ENCODE data around the gene KDM4B.

Gene KDM4B

GRCh38 chr19:5065663-5066093 lies 96.8 kb downstream of the KDM4B start:
- ChIA-PET CTCF (no interaction called here), POLR2A (no interaction called here)
- WGBS (ENCODE audit: insufficient coverage): 95% methylated on average over 24 of the region's 24 CpGs
- Histone ChIP-seq H3K4me1 (ENCODE audit: control extremely low read depth in 1 of 4, control insufficient read depth in 4 of 4, insufficient read depth in 4 of 4, low read length in 3 of 4) (no peaks in the 10 kb centered on the region), H3K36me3 (ENCODE audit: control insufficient read depth in 4 of 4, insufficient read depth in 4 of 4, low read length in 3 of 4) (peaks cover 0 to 37% (median 15%) of the 10 kb centered on the region in 4 experiments), H3K4me3 (ENCODE audit: control insufficient read depth in 1 of 7, extremely low read depth in 1 of 7, insufficient read depth in 4 of 7, low read depth in 2 of 7, low read length in 6 of 7) (no peak overlapping the region), H3K27ac (ENCODE audit: insufficient read depth in 1 of 2, low read depth in 1 of 2, low read length in 2 of 2, poor library complexity in 1 of 2, severe bottlenecking in 2 of 2) (no peak overlapping the region), H3K9me3 (ENCODE audit: control extremely low read depth in 1 of 5, control insufficient read depth in 4 of 5, insufficient read depth in 2 of 5, low read depth in 1 of 5, low read length in 4 of 5) (peaks cover 0 to 14% (median 12%) of the 10 kb centered on the region in 5 experiments), H3K27me3 (replicated peaks in 2 of 5; ENCODE audit: control insufficient read depth in 4 of 5, insufficient read depth in 5 of 5, low read length in 4 of 5) (no peaks in the 10 kb centered on the region)
- no peak for DNase-seq

- ChIA-PET POLR2A (interaction anchor here (0.6 kb wide), 1 partner anchor 126 kb away, joined by 4 read pairs; no protein-coding TSS in a partner anchor), CTCF (interaction anchor here (0.7 kb wide), 1 partner anchor 87 kb away, joined by 3 read pairs; no protein-coding TSS in a partner anchor)
- DNase-seq: no peak
- Histone ChIP-seq H3K9me3 (ENCODE audit: control extremely low read depth in 1 of 5, control insufficient read depth in 4 of 5, insufficient read depth in 2 of 5, low read depth in 1 of 5, low read length in 4 of 5) (peaks cover 0 to 13% (median 10%) of the 10 kb centered on the region in 5 experiments), H3K4me3 (ENCODE audit: control insufficient read depth in 1 of 7, extremely low read depth in 1 of 7, insufficient read depth in 4 of 7, low read depth in 2 of 7, low read length in 6 of 7) (no peak overlapping the region), H3K36me3 (ENCODE audit: control insufficient read depth in 4 of 4, insufficient read depth in 4 of 4, low read length in 3 of 4) (peaks cover 0 to 30% (median 13%) of the 10 kb centered on the region in 4 experiments), H3K27me3 (replicated peaks in 2 of 5; ENCODE audit: control insufficient read depth in 4 of 5, insufficient read depth in 5 of 5, low read length in 4 of 5) (no peaks in the 10 kb centered on the region), H3K4me1 (ENCODE audit: control extremely low read depth in 1 of 4, control insufficient read depth in 4 of 4, insufficient read depth in 4 of 4, low read length in 3 of 4) (no peaks in the 10 kb centered on the region), H3K27ac (ENCODE audit: insufficient read depth in 1 of 2, low read depth in 1 of 2, low read length in 2 of 2, poor library complexity in 1 of 2, severe bottlenecking in 2 of 2) (no peak overlapping the region)
- 97% methylated on average over 13 of the region's 14 CpGs for WGBS (ENCODE audit: insufficient coverage)
These were observed 97.9 kb downstream of the KDM4B start for GRCh38 chr19:5066768-5067167.

- Histone ChIP-seq H3K27me3 (replicated peaks in 2 of 5; ENCODE audit: control insufficient read depth in 4 of 5, insufficient read depth in 5 of 5, low read length in 4 of 5) (no peaks in the 10 kb centered on the region), H3K9me3 (ENCODE audit: control extremely low read depth in 1 of 5, control insufficient read depth in 4 of 5, insufficient read depth in 2 of 5, low read depth in 1 of 5, low read length in 4 of 5) (peaks cover 0 to 5% (median 3%) of the 10 kb centered on the region in 5 experiments), H3K4me3 (ENCODE audit: control insufficient read depth in 1 of 7, extremely low read depth in 1 of 7, insufficient read depth in 4 of 7, low read depth in 2 of 7, low read length in 6 of 7) (no peak overlapping the region), H3K4me1 (ENCODE audit: control extremely low read depth in 1 of 4, control insufficient read depth in 4 of 4, insufficient read depth in 4 of 4, low read length in 3 of 4) (peaks cover 0 to under 1% (median 0%) of the 10 kb centered on the region in 4 experiments), H3K36me3 (ENCODE audit: control insufficient read depth in 4 of 4, insufficient read depth in 4 of 4, low read length in 3 of 4) (peaks cover 0 to 21% (median 11%) of the 10 kb centered on the region in 4 experiments), H3K27ac (ENCODE audit: insufficient read depth in 1 of 2, low read depth in 1 of 2, low read length in 2 of 2, poor library complexity in 1 of 2, severe bottlenecking in 2 of 2) (no peak overlapping the region)
- no peak for DNase-seq
- CTCF ChIA-PET: no interaction called here
- POLR2A ChIA-PET: interaction anchor here (0.6 kb wide), 1 partner anchor 115 kb away, joined by 3 read pairs; no protein-coding TSS in a partner anchor
- 98% methylated on average over 11 of the region's 12 CpGs for WGBS (ENCODE audit: insufficient coverage)
These were observed 98.8 kb downstream of the KDM4B start for GRCh38 chr19:5067678-5068077.

GRCh38 chr19:5068233-5069072 lies 99.5 kb downstream of the KDM4B start:
- peaks cover 0 to 17% (median 7%) of the 10 kb centered on the region in 4 experiments for H3K36me3 ChIP-seq (ENCODE audit: control insufficient read depth in 4 of 4, insufficient read depth in 4 of 4, low read length in 3 of 4)
- CTCF ChIA-PET: no interaction called here
- POLR2A ChIA-PET: no interaction called here
- no peaks in the 10 kb centered on the region for H3K9me3 ChIP-seq (ENCODE audit: control extremely low read depth in 1 of 5, control insufficient read depth in 4 of 5, insufficient read depth in 2 of 5, low read depth in 1 of 5, low read length in 4 of 5)
- H3K27ac ChIP-seq (ENCODE audit: insufficient read depth in 1 of 2, low read depth in 1 of 2, low read length in 2 of 2, poor library complexity in 1 of 2, severe bottlenecking in 2 of 2): no peak overlapping the region
- WGBS (ENCODE audit: insufficient coverage): 97% methylated on average over 35 of the region's 39 CpGs
- H3K27me3 ChIP-seq (replicated peaks in 2 of 5; ENCODE audit: control insufficient read depth in 4 of 5, insufficient read depth in 5 of 5, low read length in 4 of 5): no peaks in the 10 kb centered on the region
- H3K4me3 ChIP-seq (ENCODE audit: control insufficient read depth in 1 of 7, extremely low read depth in 1 of 7, insufficient read depth in 4 of 7, low read depth in 2 of 7, low read length in 6 of 7): no peak overlapping the region
- DNase-seq: no peak
- peaks cover 0 to 8% (median 3%) of the 10 kb centered on the region in 4 experiments for H3K4me1 ChIP-seq (ENCODE audit: control extremely low read depth in 1 of 4, control insufficient read depth in 4 of 4, insufficient read depth in 4 of 4, low read length in 3 of 4)

- CTCF ChIA-PET: interaction anchor here (0.8 kb wide), 1 partner anchor 9 kb away, joined by 3 read pairs; no protein-coding TSS in a partner anchor
- POLR2A ChIA-PET: no interaction called here
- no peak overlapping the region for H3K27ac ChIP-seq (ENCODE audit: insufficient read depth in 1 of 2, low read depth in 1 of 2, low read length in 2 of 2, poor library complexity in 1 of 2, severe bottlenecking in 2 of 2)
- WGBS (ENCODE audit: insufficient coverage): over 99% methylated on average over 9 of the region's 17 CpGs
- no peaks in the 10 kb centered on the region for H3K9me3 ChIP-seq (ENCODE audit: control extremely low read depth in 1 of 5, control insufficient read depth in 4 of 5, insufficient read depth in 2 of 5, low read depth in 1 of 5, low read length in 4 of 5)
- no peak for DNase-seq
- no peak overlapping the region for H3K4me3 ChIP-seq (ENCODE audit: control insufficient read depth in 1 of 7, extremely low read depth in 1 of 7, insufficient read depth in 4 of 7, low read depth in 2 of 7, low read length in 6 of 7)
- peaks cover 0 to 6% (median 4%) of the 10 kb centered on the region in 4 experiments for H3K36me3 ChIP-seq (ENCODE audit: control insufficient read depth in 4 of 4, insufficient read depth in 4 of 4, low read length in 3 of 4)
- peaks cover 0 to 27% (median 22%) of the 10 kb centered on the region in 4 experiments for H3K4me1 ChIP-seq (ENCODE audit: control extremely low read depth in 1 of 4, control insufficient read depth in 4 of 4, insufficient read depth in 4 of 4, low read length in 3 of 4)
- no peaks in the 10 kb centered on the region for H3K27me3 ChIP-seq (replicated peaks in 2 of 5; ENCODE audit: control insufficient read depth in 4 of 5, insufficient read depth in 5 of 5, low read length in 4 of 5)
These were observed 101.4 kb downstream of the KDM4B start for GRCh38 chr19:5070331-5070730.

- 96% methylated on average over 12 of the region's 19 CpGs for WGBS (ENCODE audit: insufficient coverage)
- DNase-seq: no peak
- H3K27me3 ChIP-seq (replicated peaks in 2 of 5; ENCODE audit: control insufficient read depth in 4 of 5, insufficient read depth in 5 of 5, low read length in 4 of 5): no peaks in the 10 kb centered on the region
- H3K4me1 ChIP-seq (ENCODE audit: control extremely low read depth in 1 of 4, control insufficient read depth in 4 of 4, insufficient read depth in 4 of 4, low read length in 3 of 4): peaks cover 0 to 33% (median 27%) of the 10 kb centered on the region in 4 experiments
- H3K9me3 ChIP-seq (ENCODE audit: control extremely low read depth in 1 of 5, control insufficient read depth in 4 of 5, insufficient read depth in 2 of 5, low read depth in 1 of 5, low read length in 4 of 5): no peaks in the 10 kb centered on the region
- peaks cover 0 to 6% (median 3%) of the 10 kb centered on the region in 4 experiments for H3K36me3 ChIP-seq (ENCODE audit: control insufficient read depth in 4 of 4, insufficient read depth in 4 of 4, low read length in 3 of 4)
- ChIA-PET CTCF (interaction anchor here (1.6 kb wide), 1 partner anchor 74 kb away, joined by 6 read pairs; no protein-coding TSS in a partner anchor), POLR2A (no interaction called here)
- no peak overlapping the region for H3K27ac ChIP-seq (ENCODE audit: insufficient read depth in 1 of 2, low read depth in 1 of 2, low read length in 2 of 2, poor library complexity in 1 of 2, severe bottlenecking in 2 of 2)
- no peak overlapping the region for H3K4me3 ChIP-seq (ENCODE audit: control insufficient read depth in 1 of 7, extremely low read depth in 1 of 7, insufficient read depth in 4 of 7, low read depth in 2 of 7, low read length in 6 of 7)
These were observed 102.0 kb downstream of the KDM4B start for GRCh38 chr19:5070930-5071329.

DNA sequence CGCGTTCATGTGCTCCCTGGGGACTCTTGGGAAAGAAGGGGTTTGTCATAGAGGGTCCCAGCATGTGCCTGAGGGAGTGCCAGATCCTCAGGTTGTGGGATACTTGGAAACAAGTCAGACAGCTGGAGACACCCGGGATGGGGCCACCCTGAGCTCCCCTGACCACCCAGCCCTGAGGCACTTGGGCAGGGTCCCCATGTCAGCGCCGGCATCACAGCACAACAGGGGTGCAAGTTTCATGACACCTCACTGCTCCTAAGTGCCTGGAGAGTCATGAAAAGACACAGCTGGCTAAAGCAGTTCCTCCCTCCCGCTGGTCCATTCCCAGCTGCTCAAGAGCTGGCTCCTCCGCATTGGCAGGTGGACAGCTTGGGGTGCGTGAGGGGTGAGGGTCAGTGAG lies 102.7 kb downstream of the KDM4B start:
- Histone ChIP-seq H3K36me3 (ENCODE audit: control insufficient read depth in 4 of 4, insufficient read depth in 4 of 4, low read length in 3 of 4) (peaks cover 0 to 4% (median 3%) of the 10 kb centered on the region in 4 experiments), H3K4me3 (ENCODE audit: control insufficient read depth in 1 of 7, extremely low read depth in 1 of 7, insufficient read depth in 4 of 7, low read depth in 2 of 7, low read length in 6 of 7) (no peak overlapping the region), H3K27me3 (replicated peaks in 2 of 5; ENCODE audit: control insufficient read depth in 4 of 5, insufficient read depth in 5 of 5, low read length in 4 of 5) (no peaks in the 10 kb centered on the region), H3K4me1 (ENCODE audit: control extremely low read depth in 1 of 4, control insufficient read depth in 4 of 4, insufficient read depth in 4 of 4, low read length in 3 of 4) (peaks cover 0 to 33% (median 27%) of the 10 kb centered on the region in 4 experiments), H3K9me3 (ENCODE audit: control extremely low read depth in 1 of 5, control insufficient read depth in 4 of 5, insufficient read depth in 2 of 5, low read depth in 1 of 5, low read length in 4 of 5) (no peaks in the 10 kb centered on the region), H3K27ac (ENCODE audit: insufficient read depth in 1 of 2, low read depth in 1 of 2, low read length in 2 of 2, poor library complexity in 1 of 2, severe bottlenecking in 2 of 2) (no peak overlapping the region)
- WGBS (ENCODE audit: insufficient coverage): 100% methylated on average over 7 of the region's 8 CpGs
- POLR2A ChIA-PET: no interaction called here
- no peak for DNase-seq
- CTCF ChIA-PET: interaction anchor here (1.1 to 1.6 kb wide), 3 partner anchors 19 to 73 kb away, joined by 3 to 6 read pairs (median 3); no protein-coding TSS in a partner anchor

Data from common myeloid progenitor, CD34-positive (primary cell).